IPS-NIHi7 (cell line): ENCODE data around the gene HOXA9.

Experiments
- DNase-seq: peaks from one replicate; pipeline ENCODE4 v3.0.0; 2012; ENCODE audit warnings: mixed read lengths; ENCODE audit errors: extremely low spot score

HOXA9 gene

GRCh38 chr7:27126596-27127327 lies 38.6 kb downstream of the HOXA9 start:
- no peak for DNase-seq

GRCh38 chr7:27125986-27126394 lies 39.3 kb downstream of the HOXA9 start:
- DNase-seq: no peak

- DNase-seq: no peak
Measured at GRCh38 chr7:27124902-27125689, 40.2 kb downstream of the HOXA9 start.

GRCh38 chr7:27124096-27124901 lies 41.0 kb downstream of the HOXA9 start:
- DNase-seq: no peak

GRCh38 chr7:27123477-27124053 lies 41.8 kb downstream of the HOXA9 start:
- DNase-seq: no peak

GRCh38 chr7:27123007-27123476 lies 42.3 kb downstream of the HOXA9 start:
- DNase-seq: no peak

- DNase-seq: no peak
Measured at GRCh38 chr7:27122077-27122910, 43.0 kb downstream of the HOXA9 start.

GRCh38 chr7:27121684-27122076 lies 43.7 kb downstream of the HOXA9 start:
- DNase-seq: no peak

GRCh38 chr7:27119412-27119911 lies 45.9 kb downstream of the HOXA9 start:
- no peak for DNase-seq

- DNase-seq: no peak
Measured at GRCh38 chr7:27118580-27118979, 46.8 kb downstream of the HOXA9 start.

- no peak for DNase-seq
Measured at GRCh38 chr7:27117887-27118491, 47.3 kb downstream of the HOXA9 start.

- no peak for DNase-seq
Measured at GRCh38 chr7:27116962-27117886, 48.1 kb downstream of the HOXA9 start.

- no peak for DNase-seq
Measured at GRCh38 chr7:27116031-27116961, 49.0 kb downstream of the HOXA9 start.

- no peak for DNase-seq
Measured at GRCh38 chr7:27115221-27116026, 49.9 kb downstream of the HOXA9 start.

GRCh38 chr7:27114881-27115220 lies 50.5 kb downstream of the HOXA9 start:
- no peak for DNase-seq

- no peak for DNase-seq
Measured at GRCh38 chr7:27113991-27114769, 51.2 kb downstream of the HOXA9 start.
